ENCODE results near the gene LRRN2. TPM values are rescaled to one million over a fixed set of nuclear protein-coding genes. Genes with fewer than 3 reads are reported as not detected.
"Not testable (repeated sequence)": the region's sequence is repeated elsewhere in the genome, so short reads cannot be mapped to it uniquely, and the experiment has no call there.

Gene LRRN2
- total RNA-seq, 1 experiment from 2014 or later, result 4.6 TPM

- Histone ChIP-seq H4K20me1 (ENCODE audit: insufficient read depth) (no peaks in the 10 kb centered on the region), H3K27ac (no peak overlapping the region), H3K9me3 (ENCODE audit: insufficient read depth, low read depth) (no peaks in the 10 kb centered on the region), H3K4me2 (no peak overlapping the region), H3K36me3 (ENCODE audit: low read depth) (no peaks in the 10 kb centered on the region), H3K79me2 (ENCODE audit: low read depth) (no peaks in the 10 kb centered on the region), H3K4me1 (replicated peaks; ENCODE audit: insufficient read depth) (no peaks in the 10 kb centered on the region), H3K9me2 (ENCODE audit: insufficient read depth) (no peaks in the 10 kb centered on the region), H3F3A (ENCODE audit: insufficient read depth, low read depth) (no peaks in the 10 kb centered on the region), H2AFZ (no peak overlapping the region), H3K27me3 (ENCODE audit: insufficient read depth, low read depth) (peaks cover 14% of the 10 kb centered on the region), H3K4me3 (no peak overlapping the region)
- no peak for TF ChIP-seq EZH2 (IDR thresholded peaks at IDR 0.05; ENCODE audit: low read depth)
- ChIA-PET POLR2A (ENCODE audit: unreplicated experiment) (interaction anchor here (0.6 kb wide), 1 partner anchor 288 kb away, joined by 7 read pairs; no protein-coding TSS in a partner anchor), CTCF (interaction anchor here (0.6 to 0.8 kb wide), 2 partner anchors 11 to 410 kb away, joined by 3 read pairs; no protein-coding TSS in a partner anchor)
- intact Hi-C loops (cut with micrococcal nuclease; ENCODE audit: unreplicated experiment), result no loop called here
- no TSS peak for BruUV-seq (replicated peaks)
- no peak for DNase-seq
Observed at GRCh38 chr1:204692841-204693356, 7.4 kb upstream of the LRRN2 start.

DNA sequence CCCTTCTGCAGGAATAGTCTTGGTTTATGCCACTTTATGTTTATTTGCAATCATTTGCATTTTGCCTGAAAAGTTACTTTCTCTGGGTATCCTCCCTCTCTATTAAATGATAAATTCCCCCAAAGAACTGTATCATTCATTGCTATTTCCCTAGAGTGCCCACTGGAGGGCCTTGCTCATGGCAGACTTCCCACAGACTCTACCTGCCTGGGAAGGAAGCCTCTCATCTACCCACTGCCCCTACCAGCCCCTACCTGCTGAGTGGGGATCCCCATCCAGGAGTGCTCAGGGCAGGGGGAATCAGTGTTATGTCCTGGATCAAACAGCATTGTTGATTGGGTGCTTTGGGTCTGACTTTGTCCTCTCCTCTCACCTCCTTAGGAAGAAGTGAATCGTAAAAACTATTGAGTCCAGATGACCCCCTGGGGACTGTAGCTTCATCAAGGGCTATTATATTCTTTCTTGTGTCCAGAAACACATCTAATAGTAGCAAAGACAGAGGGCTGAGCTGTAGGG lies 6.8 kb upstream of the LRRN2 start:
- no peaks in the 10 kb centered on the region for H3K36me3 ChIP-seq (ENCODE audit: low read depth)
- H3K9me2 ChIP-seq (ENCODE audit: insufficient read depth), result no peaks in the 10 kb centered on the region
- ChIA-PET POLR2A (ENCODE audit: unreplicated experiment) (interaction anchor here (0.6 kb wide), 1 partner anchor 288 kb away, joined by 7 read pairs; no protein-coding TSS in a partner anchor), CTCF (interaction anchor here (0.8 kb wide), 1 partner anchor 11 kb away, joined by 3 read pairs; no protein-coding TSS in a partner anchor)
- H2AFZ ChIP-seq, result no peak overlapping the region
- BruUV-seq (replicated peaks), result no TSS peak
- no peak for DNase-seq
- no peak overlapping the region for H3K4me2 ChIP-seq
- intact Hi-C loops (cut with micrococcal nuclease; ENCODE audit: unreplicated experiment), result no loop called here
- H3K27ac ChIP-seq, result no peak overlapping the region
- H4K20me1 ChIP-seq (ENCODE audit: insufficient read depth), result no peaks in the 10 kb centered on the region
- no peaks in the 10 kb centered on the region for H3K79me2 ChIP-seq (ENCODE audit: low read depth)
- TF ChIP-seq CTCF (conservative IDR thresholded peaks at IDR 0.05) (peak; percentile 30; the same call in 1 of the 2 replicates), EZH2 (IDR thresholded peaks at IDR 0.05; ENCODE audit: low read depth) (no peak)
- peaks cover 19% of the 10 kb centered on the region for H3K27me3 ChIP-seq (ENCODE audit: insufficient read depth, low read depth)
- no peaks in the 10 kb centered on the region for H3F3A ChIP-seq (ENCODE audit: insufficient read depth, low read depth)
- H3K4me1 ChIP-seq (replicated peaks; ENCODE audit: insufficient read depth), result no peaks in the 10 kb centered on the region
- no peak overlapping the region for H3K4me3 ChIP-seq
- no peaks in the 10 kb centered on the region for H3K9me3 ChIP-seq (ENCODE audit: insufficient read depth, low read depth)

- H3K4me1 ChIP-seq (replicated peaks; ENCODE audit: insufficient read depth); intact Hi-C loops (cut with micrococcal nuclease; ENCODE audit: unreplicated experiment); H3K9me2 ChIP-seq (ENCODE audit: insufficient read depth); CTCF ChIA-PET; H3K36me3 ChIP-seq (ENCODE audit: low read depth); H2AFZ ChIP-seq; DNase-seq; H3K4me2 ChIP-seq; POLR2A ChIA-PET (ENCODE audit: unreplicated experiment); H3K4me3 ChIP-seq; BruUV-seq (replicated peaks); H3K79me2 ChIP-seq (ENCODE audit: low read depth); H3F3A ChIP-seq (ENCODE audit: insufficient read depth, low read depth); H3K27ac ChIP-seq; H3K9me3 ChIP-seq (ENCODE audit: insufficient read depth, low read depth); H4K20me1 ChIP-seq (ENCODE audit: insufficient read depth): not testable (repeated sequence)
- H3K27me3 ChIP-seq (ENCODE audit: insufficient read depth, low read depth), result peaks cover 30% of the 10 kb centered on the region
Observed at GRCh38 chr1:204691328-204691730, 5.8 kb upstream of the LRRN2 start.

- Histone ChIP-seq H3K9me3 (ENCODE audit: insufficient read depth, low read depth) (no peaks in the 10 kb centered on the region), H3K4me2 (no peak overlapping the region), H4K20me1 (ENCODE audit: insufficient read depth) (no peaks in the 10 kb centered on the region), H3K36me3 (ENCODE audit: low read depth) (no peaks in the 10 kb centered on the region), H3K79me2 (ENCODE audit: low read depth) (no peaks in the 10 kb centered on the region), H3K27ac (no peak overlapping the region), H3F3A (ENCODE audit: insufficient read depth, low read depth) (no peaks in the 10 kb centered on the region), H2AFZ (no peak overlapping the region), H3K4me3 (no peak overlapping the region), H3K27me3 (ENCODE audit: insufficient read depth, low read depth) (peaks cover 42% of the 10 kb centered on the region), H3K9me2 (ENCODE audit: insufficient read depth) (no peaks in the 10 kb centered on the region), H3K4me1 (replicated peaks; ENCODE audit: insufficient read depth) (no peaks in the 10 kb centered on the region)
- TF ChIP-seq EZH2 (IDR thresholded peaks at IDR 0.05; ENCODE audit: low read depth) (no peak), CTCF (conservative IDR thresholded peaks at IDR 0.05) (no peak)
- intact Hi-C loops (cut with micrococcal nuclease; ENCODE audit: unreplicated experiment), result no loop called here
- ChIA-PET CTCF (no interaction called here), POLR2A (ENCODE audit: unreplicated experiment) (no interaction called here)
- no peak for DNase-seq
- no TSS peak for BruUV-seq (replicated peaks)
Observed at GRCh38 chr1:204688776-204689175, 3.2 kb upstream of the LRRN2 start.

All from PC-9 (cell line).